SK-N-MC (cell line): ENCODE data around the gene ATXN7.

Experiments used
- EZH2 ChIP-seq: fragments of 200-600 bp; sonication (generic); IDR thresholded peaks from one replicate; pipeline ENCODE4 v1.6.1; 2017; ENCODE audit warnings: antibody characterized with exemption
- POLR2AphosphoS5 ChIP-seq: IDR thresholded peaks from 2 replicates; pipeline ENCODE4 v1.6.1; 2012; ENCODE audit warnings: mild to moderate bottlenecking, low read depth, low read length, borderline replicate concordance

GRCh38 chr3:63973406-63973805 is 109.7 kb downstream of the ATXN7 start:
- TF ChIP-seq POLR2AphosphoS5: no peak
- no peak for TF ChIP-seq EZH2
